IPS-15b (cell line): ENCODE data around the gene PDE4B.

Source experiments
- H3K27me3 ChIP-seq: one replicate; pipeline ENCODE4 v1.6.1; 2013; ENCODE audit warnings: low read length; ENCODE audit not compliant: control insufficient read depth, insufficient read depth
- H3K36me3 ChIP-seq: one replicate; pipeline ENCODE4 v1.6.1; 2013; ENCODE audit warnings: low read length; ENCODE audit not compliant: control insufficient read depth, insufficient read depth
- H3K4me1 ChIP-seq: one replicate; pipeline ENCODE4 v1.6.1; 2013; ENCODE audit warnings: mild to moderate bottlenecking, low read length; ENCODE audit not compliant: control insufficient read depth, insufficient read depth
- H3K4me3 ChIP-seq: one replicate; pipeline ENCODE4 v1.5.1; 2013; ENCODE audit warnings: low read depth, low read length
- H3K9ac ChIP-seq: one replicate; pipeline ENCODE4 v1.6.1; 2013; ENCODE audit warnings: low read depth, mild to moderate bottlenecking, low read length
- H3K9me3 ChIP-seq: one replicate; pipeline ENCODE4 v1.6.1; 2013; ENCODE audit warnings: mild to moderate bottlenecking, low read length; ENCODE audit not compliant: control insufficient read depth, insufficient read depth

PDE4B gene

GRCh38 chr1:66275601-66276023, 482.9 kb downstream of the PDE4B start:
- H3K36me3 ChIP-seq, result no peaks in the 10 kb centered on the region
- H3K4me3 ChIP-seq, result no peak overlapping the region
- no peak overlapping the region for H3K9ac ChIP-seq
- H3K4me1 ChIP-seq, result peaks cover 24% of the 10 kb centered on the region
- no peaks in the 10 kb centered on the region for H3K9me3 ChIP-seq
- H3K27me3 ChIP-seq, result no peaks in the 10 kb centered on the region

- Histone ChIP-seq H3K4me1 (peaks cover 21% of the 10 kb centered on the region), H3K4me3 (no peak overlapping the region), H3K9ac (no peak overlapping the region), H3K27me3 (no peaks in the 10 kb centered on the region), H3K9me3 (no peaks in the 10 kb centered on the region), H3K36me3 (no peaks in the 10 kb centered on the region)
Measured at GRCh38 chr1:66276218-66276617, 483.5 kb downstream of the PDE4B start.

- peaks cover 13% of the 10 kb centered on the region for H3K4me1 ChIP-seq
Measured at GRCh38 chr1:66278260-66279021, 485.7 kb downstream of the PDE4B start.

GRCh38 chr1:66281808-66282207, 489.1 kb downstream of the PDE4B start:
- no peak overlapping the region for H3K9ac ChIP-seq
- no peaks in the 10 kb centered on the region for H3K36me3 ChIP-seq
- H3K27me3 ChIP-seq, result no peaks in the 10 kb centered on the region
- H3K9me3 ChIP-seq, result no peaks in the 10 kb centered on the region
- no peak overlapping the region for H3K4me3 ChIP-seq
- H3K4me1 ChIP-seq, result peaks cover 8% of the 10 kb centered on the region

More at GRCh38 chr1:66278260-66279021, 485.7 kb downstream of the PDE4B start:
- Histone ChIP-seq H3K36me3 (no peaks in the 10 kb centered on the region), H3K9ac (no peak overlapping the region), H3K27me3 (no peaks in the 10 kb centered on the region), H3K4me3 (no peak overlapping the region), H3K9me3 (no peaks in the 10 kb centered on the region)

- Histone ChIP-seq H3K4me1 (peaks cover 8% of the 10 kb centered on the region), H3K9me3 (no peaks in the 10 kb centered on the region), H3K4me3 (no peak overlapping the region), H3K9ac (no peak overlapping the region), H3K27me3 (no peaks in the 10 kb centered on the region), H3K36me3 (no peaks in the 10 kb centered on the region)
Measured at GRCh38 chr1:66282343-66282852, 489.7 kb downstream of the PDE4B start.

- Histone ChIP-seq H3K27me3 (no peaks in the 10 kb centered on the region), H3K9me3 (no peaks in the 10 kb centered on the region), H3K4me3 (no peak overlapping the region), H3K9ac (no peak overlapping the region), H3K4me1 (peaks cover 8% of the 10 kb centered on the region), H3K36me3 (no peaks in the 10 kb centered on the region)
Measured at GRCh38 chr1:66282891-66283621, 490.4 kb downstream of the PDE4B start.

- no peaks in the 10 kb centered on the region for H3K9me3 ChIP-seq
Measured at GRCh38 chr1:66283622-66284041, 490.9 kb downstream of the PDE4B start.

GRCh38 chr1:66284746-66285145, 492.1 kb downstream of the PDE4B start:
- no peak overlapping the region for H3K9ac ChIP-seq

More at GRCh38 chr1:66283622-66284041, 490.9 kb downstream of the PDE4B start:
- no peak overlapping the region for H3K9ac ChIP-seq
- peaks cover 4% of the 10 kb centered on the region for H3K4me1 ChIP-seq
- H3K36me3 ChIP-seq, result no peaks in the 10 kb centered on the region
- H3K4me3 ChIP-seq, result no peak overlapping the region
- H3K27me3 ChIP-seq, result no peaks in the 10 kb centered on the region

GRCh38 chr1:66285618-66286270, 493.0 kb downstream of the PDE4B start:
- Histone ChIP-seq H3K27me3 (no peaks in the 10 kb centered on the region), H3K9me3 (no peaks in the 10 kb centered on the region), H3K4me1 (no peaks in the 10 kb centered on the region), H3K9ac (no peak overlapping the region), H3K36me3 (no peaks in the 10 kb centered on the region), H3K4me3 (no peak overlapping the region)

More at GRCh38 chr1:66284746-66285145, 492.1 kb downstream of the PDE4B start:
- Histone ChIP-seq H3K27me3 (no peaks in the 10 kb centered on the region), H3K36me3 (no peaks in the 10 kb centered on the region), H3K4me3 (no peak overlapping the region), H3K9me3 (no peaks in the 10 kb centered on the region), H3K4me1 (no peaks in the 10 kb centered on the region)

- no peak overlapping the region for H3K4me3 ChIP-seq
- H3K9me3 ChIP-seq, result no peaks in the 10 kb centered on the region
- no peaks in the 10 kb centered on the region for H3K36me3 ChIP-seq
- H3K9ac ChIP-seq, result no peak overlapping the region
- no peaks in the 10 kb centered on the region for H3K27me3 ChIP-seq
- no peaks in the 10 kb centered on the region for H3K4me1 ChIP-seq
Measured at GRCh38 chr1:66286307-66286706, 493.6 kb downstream of the PDE4B start.

- H3K9me3 ChIP-seq, result no peaks in the 10 kb centered on the region
- H3K36me3 ChIP-seq, result no peaks in the 10 kb centered on the region
- H3K9ac ChIP-seq, result no peak overlapping the region
- no peaks in the 10 kb centered on the region for H3K27me3 ChIP-seq
- no peaks in the 10 kb centered on the region for H3K4me1 ChIP-seq
- H3K4me3 ChIP-seq, result no peak overlapping the region
Measured at GRCh38 chr1:66288048-66288447, 495.4 kb downstream of the PDE4B start.
